HG03354 (cell line): ENCODE measurements around the gene ZNF175.
"Not testable (repeated sequence)": the region's sequence is repeated elsewhere in the genome, so short reads cannot be mapped to it uniquely, and the experiment has no call there.

Source experiments
- ATAC-seq: cut with Tn5 transposase; IDR thresholded peaks from one replicate; pipeline ENCODE4 v1.9.1; 2021; ENCODE audit warnings: mild to moderate bottlenecking; ENCODE audit not compliant: unreplicated experiment, poor library complexity, severe bottlenecking

ZNF175 gene

GRCh38 chr19:51621178-51621577, 50.1 kb downstream of the ZNF175 start:
- no peak for ATAC-seq

- no peak for ATAC-seq
Observed at GRCh38 chr19:51626675-51627074, 55.6 kb downstream of the ZNF175 start.

- no peak for ATAC-seq
Observed at GRCh38 chr19:51627491-51628138, 56.5 kb downstream of the ZNF175 start.

GRCh38 chr19:51628153-51628939, 57.3 kb downstream of the ZNF175 start:
- no peak for ATAC-seq

GRCh38 chr19:51630315-51630714, 59.2 kb downstream of the ZNF175 start, which contains the start of gene SIGLEC5:
Gene SIGLEC5 (minus strand): TSS chr19:51630401. CDS start chr19:51630335, 66 bp downstream.
- not testable (repeated sequence) for ATAC-seq

- ATAC-seq: no peak
Observed at GRCh38 chr19:51632126-51632525, 61.0 kb downstream of the ZNF175 start.

DNA sequence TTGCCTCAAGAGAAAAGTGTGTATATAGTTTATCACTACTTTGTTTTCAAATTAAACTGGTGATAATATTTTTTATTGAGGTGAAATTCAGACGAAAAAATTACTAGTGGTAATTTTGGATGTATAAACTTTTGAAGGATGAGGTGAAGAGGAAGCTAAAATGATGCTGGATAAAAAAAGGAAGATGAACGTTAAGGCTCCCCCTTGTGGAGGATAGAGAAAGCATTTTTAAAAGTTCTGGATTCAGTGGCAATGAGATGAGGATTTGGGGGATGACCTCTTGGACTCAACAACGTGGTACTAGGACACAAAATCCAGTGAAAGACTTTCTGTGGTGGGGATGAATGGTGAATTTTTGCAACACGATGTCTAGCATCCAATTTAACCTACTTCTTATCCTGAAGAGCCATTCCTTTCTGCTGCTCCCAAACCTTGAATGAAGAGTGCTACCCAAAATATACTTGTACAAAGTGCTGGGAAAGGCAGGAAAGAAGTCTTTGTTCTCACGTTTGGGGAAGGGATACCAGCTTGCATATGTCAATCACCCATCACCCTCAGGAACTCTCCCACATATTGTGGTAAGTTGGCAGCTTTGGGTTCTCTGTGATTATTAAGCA, 66.4 kb downstream of the ZNF175 start:
- no peak for ATAC-seq

GRCh38 chr19:51639916-51640315, 68.8 kb downstream of the ZNF175 start:
- ATAC-seq: no peak

DNA sequence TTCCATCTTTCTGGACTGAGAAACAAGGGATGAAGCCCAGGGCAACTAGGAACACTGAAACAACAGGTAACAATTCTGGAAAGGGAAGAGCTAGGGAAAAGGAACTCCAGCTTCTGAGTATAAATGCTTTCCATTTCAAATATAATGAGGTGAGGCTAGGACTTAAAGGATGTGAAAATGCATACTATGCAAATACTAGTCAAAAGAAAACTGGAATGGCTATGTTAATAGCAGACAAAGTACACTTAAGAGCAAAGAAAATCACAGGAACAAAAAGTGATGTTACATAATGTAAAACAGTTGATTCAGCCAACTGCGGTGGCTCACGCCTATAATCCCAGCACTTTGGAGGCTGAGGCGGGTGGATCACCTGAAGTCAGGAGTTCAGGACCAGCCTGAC, 69.3 kb downstream of the ZNF175 start:
- ATAC-seq: no peak

- ATAC-seq: no peak
Observed at GRCh38 chr19:51641648-51642047, 70.6 kb downstream of the ZNF175 start.
